ENCODE measurements around the gene MPEG1.

The MPEG1 gene

DNA sequence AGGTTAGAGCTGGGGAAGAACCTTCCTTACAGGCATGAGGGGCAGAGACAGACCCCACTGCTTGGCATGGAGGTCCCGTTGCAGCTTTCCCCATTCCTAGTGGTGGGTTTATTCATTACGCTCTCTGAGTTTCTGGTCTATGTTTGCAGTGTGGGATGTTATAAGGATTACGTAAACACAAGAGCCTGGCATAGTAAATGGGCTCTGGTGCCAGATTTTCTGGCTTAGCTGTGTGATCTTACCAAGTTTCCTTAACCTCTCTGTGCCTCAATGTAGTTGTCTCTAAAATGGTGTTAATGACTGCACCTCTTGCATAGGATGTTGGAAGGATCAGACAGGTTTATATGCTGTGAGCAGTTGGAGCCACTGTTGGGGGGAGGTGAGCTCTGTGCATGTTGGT is 25.7 kb downstream of the MPEG1 start:
- no peak for DNase-seq

DNA sequence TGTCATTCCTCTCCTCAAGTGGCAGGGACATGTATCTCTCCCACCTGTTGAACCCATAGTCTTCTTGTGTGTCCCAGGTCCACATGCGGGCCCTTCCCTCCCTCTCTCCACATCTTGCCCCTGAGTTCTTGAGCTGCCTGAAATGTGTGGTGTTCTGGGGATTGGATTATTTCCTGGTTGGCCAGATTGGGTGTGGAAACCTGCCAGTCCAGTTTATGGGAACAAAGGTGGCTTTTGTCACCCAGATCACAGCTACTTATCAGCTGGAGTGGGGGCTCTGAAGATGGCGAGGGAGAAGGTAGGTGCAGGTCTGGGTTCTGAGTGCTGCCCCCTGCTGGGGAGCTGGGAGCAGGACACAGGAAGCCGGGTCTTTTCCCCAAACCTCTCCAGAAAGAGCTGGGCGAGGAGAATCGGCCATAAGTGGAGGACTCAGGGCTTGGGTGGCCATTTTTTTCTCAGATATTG is 26.6 kb downstream of the MPEG1 start:
- DNase-seq, result peak; percentile 40

DNA sequence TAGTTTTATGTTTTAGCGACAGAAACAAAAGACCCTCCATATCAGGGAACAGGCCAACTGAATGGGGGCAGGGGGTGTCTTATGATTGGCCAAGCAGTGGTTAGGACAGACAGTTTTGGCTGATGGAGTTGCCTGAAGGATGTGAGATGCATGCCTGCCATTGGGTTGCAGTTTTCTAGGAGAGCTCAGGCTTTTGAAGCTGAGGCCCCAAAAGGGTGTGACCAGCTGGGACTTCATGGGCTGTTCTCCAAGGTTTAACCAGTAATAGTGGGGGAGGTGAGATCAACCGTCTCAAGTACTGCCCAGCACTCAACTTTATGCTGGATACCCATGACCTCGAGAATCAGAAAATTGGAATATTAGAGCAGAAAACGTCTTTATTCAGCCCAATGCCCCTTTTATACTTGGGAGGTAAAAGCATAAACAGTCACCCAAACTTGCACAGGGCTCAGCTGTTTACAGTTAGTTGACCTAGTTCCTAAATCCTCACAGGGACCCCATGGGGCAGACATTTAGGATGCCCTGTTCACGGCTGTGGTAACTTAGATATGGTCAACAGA is 27.3 kb downstream of the MPEG1 start:
- no peak for DNase-seq

DNA sequence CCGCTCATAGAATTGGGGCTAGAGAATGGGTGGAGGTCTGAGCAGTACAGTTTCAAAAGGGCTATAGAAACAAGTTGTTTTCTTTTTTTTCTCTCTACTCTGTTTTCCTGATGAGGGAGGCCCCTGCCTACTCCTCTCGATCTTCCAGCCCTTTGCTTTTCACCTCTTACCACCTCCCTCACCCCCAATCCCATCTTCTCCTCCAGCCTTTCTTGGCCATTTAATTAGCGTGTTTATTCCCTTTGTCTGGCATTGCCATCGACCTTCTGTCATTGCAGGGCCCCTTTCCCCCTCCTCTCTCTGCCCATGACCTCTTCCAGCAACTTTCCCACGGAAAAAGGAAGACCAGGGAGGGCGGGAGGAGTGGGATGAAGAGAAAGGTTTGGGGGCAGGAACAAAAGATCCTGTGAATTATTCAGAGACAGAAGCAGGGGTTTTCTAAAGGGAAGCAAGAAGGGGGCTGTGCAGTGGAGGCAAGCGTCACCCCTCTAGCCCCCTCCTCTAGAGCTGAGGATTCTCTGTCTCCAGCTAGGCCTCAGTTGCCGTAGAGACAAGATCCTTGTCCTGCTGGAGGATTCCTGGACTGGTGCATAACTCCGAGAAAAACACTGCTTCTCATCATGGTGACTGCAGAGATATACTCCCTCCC is 27.9 kb downstream of the MPEG1 start:
- DNase-seq, result no peak

DNA sequence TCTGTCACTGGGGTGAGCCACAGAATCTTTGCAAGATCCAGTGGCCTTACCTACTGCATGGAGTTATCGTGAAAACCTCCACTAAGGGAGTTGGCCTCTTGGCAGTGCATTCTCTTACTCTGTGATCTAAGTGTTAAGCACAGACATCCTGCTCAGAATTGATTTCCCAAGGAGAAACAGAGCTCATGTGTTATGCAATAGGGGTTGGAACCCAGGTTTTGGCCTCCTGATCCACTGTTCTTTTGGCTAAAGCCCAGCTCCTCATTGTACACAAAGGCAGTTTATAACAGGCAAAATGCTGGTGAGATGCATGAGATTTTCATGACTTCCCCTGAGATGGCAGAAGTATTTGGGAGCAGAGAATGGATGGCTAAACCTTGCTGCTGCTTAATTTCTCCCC is 29.0 kb downstream of the MPEG1 start:
- DNase-seq, result no peak

DNA sequence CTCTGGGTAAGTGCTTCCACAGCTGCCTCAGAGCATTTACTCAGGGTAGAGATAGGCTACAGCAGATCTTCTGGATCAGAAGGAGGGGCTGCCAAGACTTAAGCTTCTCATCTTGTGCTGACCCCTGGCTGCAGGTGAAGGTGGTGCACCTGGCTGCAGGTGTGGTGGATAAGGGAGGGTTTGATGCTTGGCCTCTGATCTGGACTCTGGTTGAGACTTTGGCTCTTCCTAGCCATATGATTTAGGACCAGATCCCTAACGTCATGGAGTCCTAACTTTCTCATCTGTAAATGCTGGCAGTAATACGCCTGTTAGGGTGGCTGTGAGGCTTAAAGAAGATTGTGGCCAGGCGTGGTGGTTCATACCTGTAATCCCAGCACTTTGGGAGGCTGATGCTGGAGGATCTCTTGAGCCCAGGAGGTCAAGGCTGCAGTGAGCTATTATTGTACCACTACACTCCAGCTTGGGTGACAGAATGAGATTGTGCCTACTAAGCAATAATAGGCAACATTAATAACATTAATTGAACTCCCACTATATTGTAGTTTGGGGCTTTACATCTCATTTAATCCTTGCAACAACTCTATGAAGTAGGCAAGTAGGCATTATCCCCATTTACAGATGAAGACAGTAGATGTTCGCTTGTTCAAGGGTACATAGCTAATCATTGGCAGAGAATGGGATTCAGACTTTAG is 30.1 kb downstream of the MPEG1 start:
- DNase-seq, result no peak

DNA sequence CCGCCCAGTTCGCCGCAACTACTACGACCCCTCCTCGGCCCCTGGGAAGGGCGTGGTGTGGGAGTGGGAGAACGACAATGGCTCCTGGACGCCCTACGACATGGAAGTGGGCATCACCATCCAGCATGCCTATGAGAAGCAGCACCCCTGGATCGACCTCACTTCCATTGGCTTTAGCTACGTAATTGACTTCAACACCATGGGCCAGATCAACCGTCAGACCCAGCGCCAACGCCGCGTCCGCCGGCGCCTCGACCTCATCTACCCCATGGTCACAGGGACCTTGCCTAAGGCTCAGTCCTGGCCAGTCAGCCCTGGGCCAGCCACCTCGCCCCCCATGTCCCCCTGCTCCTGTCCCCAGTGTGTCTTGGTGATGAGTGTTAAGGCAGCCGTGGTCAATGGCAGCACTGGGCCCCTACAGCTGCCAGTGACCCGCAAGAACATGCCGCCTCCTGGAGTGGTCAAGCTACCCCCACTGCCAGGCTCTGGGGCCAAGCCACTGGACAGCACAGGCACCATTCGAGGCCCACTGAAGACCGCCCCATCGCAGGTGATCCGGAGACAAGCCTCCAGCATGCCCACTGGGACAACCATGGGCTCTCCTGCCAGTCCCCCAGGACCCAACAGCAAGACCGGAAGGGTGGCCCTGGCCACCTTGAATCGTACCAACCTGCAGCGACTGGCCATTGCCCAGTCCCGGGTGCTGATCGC is 30.8 kb downstream of the MPEG1 start:
- DNase-seq, result no peak

DNA sequence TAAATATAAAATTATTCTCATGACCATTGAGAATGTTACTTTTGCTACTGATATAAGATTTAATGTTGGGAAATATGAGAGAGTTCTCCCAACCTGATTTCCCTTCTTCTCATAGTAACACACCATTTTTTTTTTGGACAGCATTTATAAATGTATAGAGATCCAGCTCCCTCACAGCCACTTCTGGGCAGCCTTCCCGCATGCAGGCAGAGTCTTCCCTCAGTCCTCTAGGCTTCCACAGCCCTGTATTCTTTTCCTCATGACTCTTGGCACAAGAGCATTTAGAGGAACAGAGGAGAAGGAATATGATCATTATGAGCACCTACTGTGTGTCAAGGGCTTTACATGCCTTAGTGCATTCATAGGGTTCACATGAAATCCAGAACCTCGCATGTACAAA is 31.8 kb downstream of the MPEG1 start:
- no peak for DNase-seq

DNA sequence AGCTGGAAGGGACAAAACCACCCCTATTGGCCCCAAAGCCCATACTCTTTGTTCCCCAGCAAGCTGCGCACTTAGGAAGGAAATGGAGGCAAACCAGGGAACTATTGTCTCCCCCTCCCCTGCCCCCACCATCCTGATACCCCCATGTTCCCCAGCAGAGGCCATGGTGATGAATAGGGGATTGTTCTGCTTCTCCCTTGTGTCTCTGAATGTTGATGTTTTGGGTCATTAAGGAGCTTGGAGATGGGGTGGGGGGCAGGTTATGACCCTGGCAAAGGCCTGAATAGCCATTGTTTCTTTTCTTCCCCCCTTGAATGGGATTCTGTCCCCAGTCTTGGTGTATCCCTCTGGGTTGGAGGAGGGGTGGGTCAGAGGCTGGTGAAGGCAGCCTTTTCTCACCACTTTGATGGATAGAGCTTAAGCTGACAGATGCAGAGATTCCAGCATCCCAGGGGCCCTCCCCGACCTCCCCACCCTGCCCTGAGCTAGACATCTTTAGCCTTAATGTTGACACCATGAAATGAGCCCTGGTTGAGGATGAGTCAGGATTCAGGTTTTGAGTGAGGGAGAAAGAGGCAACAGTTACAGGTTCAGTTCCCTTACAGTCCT is 32.5 kb downstream of the MPEG1 start:
- DNase-seq, result no peak

DNA sequence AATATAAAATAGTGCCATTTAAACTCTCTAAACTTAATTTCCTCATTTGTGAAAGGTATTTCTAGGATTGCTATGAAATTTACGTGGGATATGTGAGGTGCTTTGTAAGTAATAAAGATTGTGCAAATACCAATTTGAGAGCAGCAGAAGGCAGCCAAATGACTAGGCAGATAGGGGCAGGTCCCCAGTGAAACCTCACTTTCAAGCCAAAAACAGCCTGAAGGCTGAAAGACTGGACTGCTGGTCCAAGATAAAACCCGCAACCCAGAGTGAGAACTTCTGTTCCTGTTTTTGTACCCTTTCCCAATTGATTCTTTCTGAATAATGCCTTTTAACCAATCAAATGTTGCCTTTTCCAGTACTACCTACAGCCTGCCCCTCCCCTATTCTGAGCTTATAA is 33.6 kb downstream of the MPEG1 start:
- DNase-seq, result no peak

DNA sequence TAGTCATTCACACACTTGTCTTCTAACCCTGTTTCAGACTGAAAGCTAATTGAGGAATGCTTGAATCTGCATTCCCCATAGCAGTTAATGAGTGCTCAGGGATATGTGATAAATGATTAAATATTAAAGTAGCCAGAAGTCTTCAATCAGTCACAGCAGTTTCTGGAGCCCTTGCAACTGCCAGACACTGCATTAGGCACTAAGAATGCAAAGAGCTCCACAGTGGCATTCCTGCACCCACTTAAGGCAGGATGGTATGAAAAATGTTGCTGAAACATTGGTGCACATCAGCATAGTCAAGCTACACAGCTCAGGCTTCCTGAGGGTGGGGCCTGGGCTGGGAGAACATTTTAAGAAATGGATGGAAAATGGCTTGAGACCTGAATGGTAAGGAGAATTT is 34.3 kb downstream of the MPEG1 start:
- no peak for DNase-seq

DNA sequence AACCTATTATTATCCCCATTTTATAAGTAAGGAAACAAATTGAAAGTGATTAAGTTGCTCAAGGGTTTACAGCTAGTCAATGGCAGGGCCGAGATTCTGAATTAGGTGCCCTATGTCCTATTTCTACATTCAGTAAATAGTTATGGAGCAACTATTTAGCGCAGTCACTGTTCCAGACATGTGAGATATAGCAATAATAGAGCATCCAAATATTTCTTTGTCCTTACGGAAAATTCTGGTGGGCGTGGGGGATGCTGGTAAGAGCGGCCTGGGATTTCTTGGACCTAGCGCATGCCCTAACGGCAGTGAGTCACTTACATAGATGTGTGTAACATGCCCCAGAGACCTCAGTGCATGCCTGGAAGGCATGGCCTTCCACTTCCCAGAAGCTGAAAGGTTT is 36.4 kb downstream of the MPEG1 start:
- no peak for DNase-seq

DNA sequence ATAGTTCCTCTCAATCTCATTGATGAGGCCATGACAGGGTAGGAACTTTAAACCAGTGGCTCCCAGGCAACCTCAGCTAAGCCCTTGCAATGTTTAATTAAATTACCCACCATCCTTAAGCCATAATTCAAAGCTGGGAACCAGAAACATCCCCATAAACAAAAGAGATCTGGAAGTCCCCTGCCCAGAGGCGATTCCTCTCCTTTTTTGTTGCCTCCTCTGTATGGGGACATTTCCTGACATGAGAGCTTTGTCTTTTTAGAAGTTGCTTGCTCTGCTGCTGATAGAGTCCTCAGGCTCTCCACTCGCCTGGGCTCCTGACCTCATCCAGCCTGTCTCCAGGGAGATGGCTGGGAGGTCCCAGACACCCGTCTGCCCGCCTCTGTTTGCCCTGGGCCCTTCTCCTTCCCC is 37.6 kb downstream of the MPEG1 start:
- no peak for DNase-seq

DNA sequence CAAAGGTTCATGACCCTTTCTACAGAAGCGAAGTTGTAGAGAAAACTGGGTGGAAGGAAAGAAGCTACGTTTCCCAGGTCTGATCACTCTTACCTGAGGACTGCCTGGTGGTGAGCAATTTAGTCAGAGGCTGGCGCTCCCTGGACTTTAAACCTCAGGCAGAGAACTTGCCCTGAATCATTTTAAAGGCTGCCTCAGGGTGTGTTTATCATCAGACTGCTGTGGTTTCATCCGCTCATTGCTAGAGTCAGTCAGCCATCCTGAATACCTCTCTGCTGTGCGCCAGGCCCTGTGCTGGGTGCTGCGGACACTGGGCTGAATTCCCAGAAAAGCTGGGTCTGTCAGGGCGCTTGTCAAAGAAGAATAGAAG is 38.1 kb downstream of the MPEG1 start:
- DNase-seq, result peak; percentile 4

DNA sequence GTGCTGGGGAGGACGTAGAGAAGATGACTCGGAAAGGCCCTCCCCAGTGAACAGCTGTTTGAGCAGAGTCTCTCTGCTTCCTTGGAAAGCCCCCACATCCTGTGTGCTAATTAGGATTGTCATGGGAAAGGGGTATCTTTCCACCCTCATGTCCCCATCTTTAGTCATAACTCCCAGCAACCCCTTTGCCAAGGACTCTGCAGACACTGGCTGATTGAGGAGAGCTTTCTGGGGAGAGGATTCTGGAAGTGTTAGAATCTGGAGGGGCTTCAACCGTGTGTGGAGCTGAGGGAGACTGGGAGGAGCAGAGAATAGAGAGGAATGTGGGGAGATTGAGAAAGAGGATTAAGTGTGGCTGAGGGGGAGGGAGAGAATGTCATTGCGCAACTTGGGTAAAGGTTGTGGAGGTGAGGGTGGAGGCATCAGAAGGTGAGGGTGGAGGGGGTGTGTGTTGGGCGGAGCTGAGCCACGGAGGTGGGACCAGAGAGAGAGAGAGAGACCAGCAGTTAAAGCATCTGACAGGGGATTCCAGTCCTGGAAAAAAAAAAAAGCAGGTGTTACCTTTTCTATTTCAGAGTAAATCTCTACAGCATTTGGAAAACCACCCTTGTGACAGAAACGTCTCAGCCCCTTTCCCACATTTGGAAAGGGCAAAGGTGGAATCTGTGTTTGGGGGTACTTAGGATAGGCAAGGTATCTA is 38.6 kb downstream of the MPEG1 start:
- no peak for DNase-seq

DNA sequence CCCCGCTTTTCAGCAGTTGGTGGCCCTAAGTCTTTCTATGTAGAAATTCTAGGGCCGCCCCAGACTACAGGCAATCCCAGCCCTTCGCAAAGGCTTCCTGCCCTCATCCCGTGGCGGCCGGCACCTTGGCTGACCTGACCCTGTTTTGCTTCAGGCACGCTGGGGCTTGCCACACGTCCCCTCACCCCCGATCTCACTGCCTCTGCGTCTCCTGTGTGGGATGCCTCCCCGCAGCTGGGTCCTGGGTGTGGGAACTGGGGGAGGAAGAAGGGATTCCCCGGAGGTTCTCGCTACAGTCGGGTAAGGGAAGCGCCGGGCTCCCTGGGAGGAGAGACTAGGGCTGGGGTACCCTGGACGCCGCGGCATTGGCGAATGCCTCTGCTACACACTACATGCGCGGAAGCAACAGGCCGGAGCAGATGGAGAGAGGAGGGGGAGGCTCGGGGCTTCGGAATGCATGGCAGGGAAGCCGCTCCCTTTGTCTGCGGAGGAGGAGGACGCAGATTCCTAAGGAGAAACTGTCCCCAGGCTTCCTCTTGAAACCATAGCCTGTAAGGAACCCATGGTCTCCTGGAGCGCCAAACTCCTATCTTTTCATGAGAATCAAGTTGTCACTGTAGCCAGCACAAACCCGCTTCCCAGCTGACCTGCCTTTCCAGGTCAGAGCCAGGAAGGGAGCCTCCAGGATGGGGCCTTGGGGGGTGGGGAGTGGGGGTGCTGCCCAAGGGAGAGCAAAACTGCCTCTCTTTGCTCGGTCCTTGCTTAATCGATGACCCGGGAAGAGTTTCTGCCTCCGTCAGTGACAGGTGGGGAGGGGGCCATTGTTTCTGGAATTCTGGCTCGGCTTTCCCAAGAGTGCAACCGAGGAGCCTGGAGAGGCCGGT is 39.4 kb downstream of the MPEG1 start:
- peak; percentile 4 for DNase-seq

DNA sequence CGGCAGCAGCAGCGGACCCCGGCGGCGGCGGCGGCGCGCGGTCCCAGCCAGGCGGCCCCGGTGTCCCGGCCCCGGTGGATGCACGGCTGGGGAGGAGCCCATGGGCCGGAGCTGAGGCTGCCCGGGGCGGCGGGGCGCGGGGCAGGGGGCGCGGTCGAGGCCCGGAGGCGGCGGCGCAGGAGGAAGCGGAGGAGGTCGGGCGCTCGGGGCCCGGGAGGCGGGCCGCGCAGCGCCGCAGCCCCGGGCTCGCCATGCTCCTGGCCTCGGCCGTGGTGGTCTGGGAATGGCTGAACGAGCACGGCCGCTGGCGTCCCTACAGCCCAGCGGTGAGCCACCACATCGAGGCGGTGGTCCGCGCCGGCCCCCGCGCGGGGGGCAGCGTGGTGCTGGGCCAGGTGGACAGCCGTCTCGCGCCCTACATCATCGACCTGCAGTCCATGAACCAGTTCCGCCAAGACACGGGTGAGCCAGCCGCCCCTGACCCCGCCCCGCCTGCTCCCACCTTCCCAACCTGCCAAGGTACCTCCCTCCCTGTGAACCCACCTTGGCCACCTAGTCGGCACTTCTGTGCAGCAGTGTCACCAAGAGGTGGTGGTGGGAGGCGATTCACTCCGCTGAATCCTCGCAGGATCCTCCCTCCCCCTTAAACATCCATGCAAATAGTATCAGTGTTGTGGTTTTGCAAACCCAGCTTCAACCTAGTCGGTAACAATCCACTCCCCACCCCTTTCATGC is 40.2 kb downstream of the MPEG1 start:
- peak; percentile 14 for DNase-seq

DNA sequence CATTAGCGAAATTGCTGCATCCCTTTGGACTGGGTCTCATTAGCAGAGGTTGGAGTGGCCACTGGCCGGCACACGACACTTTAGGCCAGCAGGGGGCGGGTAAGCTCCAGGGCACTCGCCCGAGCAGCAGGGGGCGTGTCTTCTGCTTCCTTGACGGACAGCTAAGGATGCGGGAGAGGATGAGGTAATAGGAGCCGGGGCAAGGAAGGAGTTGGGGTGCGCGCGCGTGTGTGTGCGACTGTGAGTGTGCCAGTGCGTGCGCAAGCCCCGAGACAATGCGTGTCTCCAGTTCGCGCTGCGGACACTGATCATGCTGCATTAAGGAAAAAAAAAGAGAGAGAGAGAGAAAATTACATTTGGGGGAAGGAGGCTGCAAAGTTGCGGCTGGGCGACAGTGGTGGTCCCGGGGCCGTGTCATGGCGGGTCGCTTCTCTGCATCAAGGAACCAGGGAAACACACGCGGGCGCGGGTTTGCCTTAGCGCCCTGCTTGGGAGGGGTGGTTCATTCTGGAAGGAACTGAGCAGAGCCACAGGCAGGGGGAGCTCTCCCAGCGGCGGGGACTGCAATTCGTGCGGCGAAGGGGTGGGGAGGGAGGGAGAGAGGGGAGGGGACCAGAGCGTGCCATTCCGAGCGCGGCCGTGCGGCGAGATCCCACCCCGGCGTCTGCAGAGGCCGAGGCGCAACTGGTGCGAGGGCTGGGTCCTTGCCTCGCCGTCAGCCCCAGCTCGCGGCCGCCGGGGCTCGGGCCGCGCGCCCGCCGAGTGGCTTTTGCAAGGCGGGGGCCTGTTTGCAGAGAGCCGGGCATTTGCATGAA is 41.0 kb downstream of the MPEG1 start, which contains the start of gene DTX4:
Gene DTX4, plus strand, starts transcription at position 625 of the 815 bp plus-strand sequence. CDS start 464 bp downstream, outside the sequence.
- peak; percentile 90 for DNase-seq

DNA sequence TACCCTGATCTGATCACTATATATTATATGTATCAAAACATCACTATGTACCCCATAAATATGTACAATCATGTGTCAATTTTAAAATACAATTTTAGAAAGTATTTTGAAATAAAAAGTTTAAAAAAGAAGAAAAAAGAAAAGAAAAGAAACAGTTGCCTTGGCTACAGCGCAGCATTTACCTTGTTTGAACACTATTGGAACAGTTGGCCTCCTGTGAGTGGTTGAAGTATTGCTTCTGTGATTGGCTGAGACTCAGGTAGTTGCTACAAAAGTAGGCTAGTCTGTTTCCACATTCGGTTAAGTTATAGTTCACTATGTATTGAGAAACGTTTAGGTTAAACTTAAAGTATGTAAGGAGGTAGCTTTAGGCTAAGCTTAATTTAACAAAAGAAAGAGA is 48.7 kb downstream of the MPEG1 start:
- DNase-seq, result no peak

All from RPMI8226 (cell line).